DND-41 (cell line): Measurements from ENCODE around the gene OR1F1.

Experiments used
- ATAC-seq: fragments of 200-7000 bp; cut with Tn5 transposase; 3 replicates; pipeline ENCODE4 v1.9.1; 2021; ENCODE audit warnings: low read depth; ENCODE audit not compliant: insufficient read depth
- DNase-seq: peaks from one replicate; pipeline ENCODE4 v3.0.0-alpha.2; 2020
- H2AFZ ChIP-seq: 2 replicates; pipeline ENCODE4 v1.6.0; 2012; ENCODE audit warnings: low read depth, low read length
- H3K27ac ChIP-seq: 2 replicates; pipeline ENCODE4 v1.5.1; 2012; ENCODE audit warnings: low read length, inconsistent platforms
- H3K27me3 ChIP-seq: fragments of 200-600 bp; sonication (generic); 2 replicates; pipeline ENCODE4 v1.6.0; 2012; ENCODE audit warnings: low read length, mild to moderate bottlenecking, inconsistent platforms; ENCODE audit not compliant: insufficient read depth, poor library complexity
- H3K36me3 ChIP-seq: 2 replicates; pipeline ENCODE4 v1.5.1; 2012; ENCODE audit warnings: low read length, inconsistent platforms; ENCODE audit not compliant: insufficient read depth
- H3K4me1 ChIP-seq: 2 replicates; pipeline ENCODE4 v1.5.1; 2012; ENCODE audit warnings: mild to moderate bottlenecking, low read length; ENCODE audit not compliant: insufficient read depth
- H3K4me2 ChIP-seq: 2 replicates; pipeline ENCODE4 v1.6.0; 2012; ENCODE audit warnings: mild to moderate bottlenecking, moderate library complexity, low read length, inconsistent platforms; ENCODE audit not compliant: insufficient read depth
- H3K4me3 ChIP-seq, 2 experiments: fragments of 200-600 bp in 1 of 2; shearing (Covaris generic) in 1 of 2; 2 replicates each; pipeline ENCODE4 v1.5.1; 2012 to 2016; ENCODE audit warnings: inconsistent platforms in 2 of 2, low read length in 2 of 2, mild to moderate bottlenecking in 2 of 2, low read depth in 1 of 2, moderate library complexity in 1 of 2
- H3K79me2 ChIP-seq: 2 replicates; pipeline ENCODE4 v1.6.0; 2012; ENCODE audit warnings: low read length, inconsistent platforms; ENCODE audit not compliant: insufficient read depth
- H3K9ac ChIP-seq: 2 replicates; pipeline ENCODE4 v1.6.0; 2012; ENCODE audit warnings: low read depth, mild to moderate bottlenecking, inconsistent platforms, low read length, moderate library complexity
- H3K9me3 ChIP-seq: 2 replicates; pipeline ENCODE4 v1.5.1; 2012; ENCODE audit warnings: low read length, moderate library complexity, mild to moderate bottlenecking, inconsistent platforms; ENCODE audit not compliant: insufficient read depth, severe bottlenecking
- H4K20me1 ChIP-seq: 2 replicates; pipeline ENCODE4 v1.6.0; 2012; ENCODE audit warnings: low read length; ENCODE audit not compliant: insufficient read depth
- CTCF ChIP-seq: IDR thresholded peaks from 2 replicates; pipeline ENCODE4 v1.5.1; 2012; ENCODE audit warnings: borderline replicate concordance, low read length, moderate library complexity, mild to moderate bottlenecking; ENCODE audit not compliant: poor library complexity, severe bottlenecking; ENCODE audit errors: extremely low read depth
- EZH2 ChIP-seq: IDR thresholded peaks from 3 replicates; pipeline ENCODE4 v1.6.1; 2012; ENCODE audit warnings: borderline replicate concordance, low read depth, mild to moderate bottlenecking, moderate library complexity, low read length, inconsistent platforms; ENCODE audit not compliant: severe bottlenecking

OR1F1 gene

GRCh38 chr16:3188925-3189825, 1.2 kb downstream of the OR1F1 start:
- no peaks in the 10 kb centered on the region for H3K4me1 ChIP-seq
- no peak for DNase-seq

GRCh38 chr16:3189869-3190268, 1.9 kb downstream of the OR1F1 start:
- no peaks in the 10 kb centered on the region for H3K27me3 ChIP-seq
- H3K9me3 ChIP-seq: no peaks in the 10 kb centered on the region
- H3K36me3 ChIP-seq: no peaks in the 10 kb centered on the region
- TF ChIP-seq EZH2 (no peak), CTCF (no peak)
- ATAC-seq: no peak
- H2AFZ ChIP-seq: no peak overlapping the region
- no peak overlapping the region for H3K4me2 ChIP-seq
- H3K4me3 ChIP-seq: no peak overlapping the region
- no peaks in the 10 kb centered on the region for H3K4me1 ChIP-seq
- no peak for DNase-seq
- no peak overlapping the region for H3K9ac ChIP-seq
- no peaks in the 10 kb centered on the region for H4K20me1 ChIP-seq
- no peak overlapping the region for H3K27ac ChIP-seq
- no peaks in the 10 kb centered on the region for H3K79me2 ChIP-seq

More at GRCh38 chr16:3188925-3189825, 1.2 kb downstream of the OR1F1 start:
- TF ChIP-seq CTCF (no peak), EZH2 (no peak)
- no peaks in the 10 kb centered on the region for H4K20me1 ChIP-seq
- no peaks in the 10 kb centered on the region for H3K79me2 ChIP-seq
- no peaks in the 10 kb centered on the region for H3K27me3 ChIP-seq
- no peaks in the 10 kb centered on the region for H3K9me3 ChIP-seq
- no peak overlapping the region for H3K27ac ChIP-seq
- H3K36me3 ChIP-seq: no peaks in the 10 kb centered on the region
- ATAC-seq: no peak
- H2AFZ ChIP-seq: no peak overlapping the region
- H3K4me2 ChIP-seq: no peak overlapping the region
- H3K4me3 ChIP-seq: no peak overlapping the region
- no peak overlapping the region for H3K9ac ChIP-seq

- TF ChIP-seq CTCF (no peak), EZH2 (no peak)
- Histone ChIP-seq H3K9me3 (no peaks in the 10 kb centered on the region), H3K27ac (no peak overlapping the region), H4K20me1 (no peaks in the 10 kb centered on the region), H3K4me1 (no peaks in the 10 kb centered on the region), H3K4me2 (no peak overlapping the region), H3K79me2 (no peaks in the 10 kb centered on the region), H3K4me3 (no peak overlapping the region), H3K9ac (no peak overlapping the region), H3K36me3 (no peaks in the 10 kb centered on the region), H2AFZ (no peak overlapping the region), H3K27me3 (no peaks in the 10 kb centered on the region)
- no peak for ATAC-seq
- DNase-seq: no peak
These were observed 2.9 kb downstream of the OR1F1 start for GRCh38 chr16:3190949-3191353.
